HG02798 (cell line): Measurements from ENCODE around the gene LRRC43.

Experiments used
- ATAC-seq: cut with Tn5 transposase; IDR thresholded peaks from one replicate; pipeline ENCODE4 v1.9.1; 2021; ENCODE audit warnings: mild to moderate bottlenecking; ENCODE audit not compliant: unreplicated experiment, poor library complexity

The LRRC43 gene, protein sequence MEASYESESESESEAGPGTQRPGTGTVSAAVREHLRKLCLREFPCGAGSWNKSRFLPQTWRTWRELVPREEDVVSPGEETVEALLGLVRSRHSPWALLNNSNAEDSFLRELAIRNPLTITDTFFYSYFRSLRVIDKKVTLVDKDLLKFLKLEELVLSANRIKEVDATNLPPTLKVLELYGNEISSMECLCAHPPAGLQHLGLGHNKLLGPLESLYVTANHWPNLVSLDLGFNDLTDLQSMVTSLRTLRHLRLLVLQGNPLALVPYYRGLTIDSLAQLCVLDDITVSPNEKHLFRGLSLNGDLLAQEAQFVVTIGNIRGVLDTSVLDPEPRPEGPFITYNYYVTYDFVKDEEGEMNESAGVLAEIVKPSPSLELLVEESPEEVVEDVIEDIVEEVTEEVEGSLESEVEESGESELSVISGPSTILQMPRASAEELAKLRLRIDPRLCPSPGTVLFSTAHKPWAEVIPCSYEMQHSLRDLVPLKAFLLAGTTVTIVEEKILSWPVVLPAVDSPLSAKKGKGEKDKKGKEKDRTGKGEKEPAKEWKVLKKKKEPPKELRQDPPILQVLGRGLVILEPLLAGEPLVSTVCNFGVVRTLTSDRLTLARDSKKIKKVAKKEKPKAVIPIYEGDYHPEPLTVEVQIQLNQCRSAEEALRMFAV

DNA sequence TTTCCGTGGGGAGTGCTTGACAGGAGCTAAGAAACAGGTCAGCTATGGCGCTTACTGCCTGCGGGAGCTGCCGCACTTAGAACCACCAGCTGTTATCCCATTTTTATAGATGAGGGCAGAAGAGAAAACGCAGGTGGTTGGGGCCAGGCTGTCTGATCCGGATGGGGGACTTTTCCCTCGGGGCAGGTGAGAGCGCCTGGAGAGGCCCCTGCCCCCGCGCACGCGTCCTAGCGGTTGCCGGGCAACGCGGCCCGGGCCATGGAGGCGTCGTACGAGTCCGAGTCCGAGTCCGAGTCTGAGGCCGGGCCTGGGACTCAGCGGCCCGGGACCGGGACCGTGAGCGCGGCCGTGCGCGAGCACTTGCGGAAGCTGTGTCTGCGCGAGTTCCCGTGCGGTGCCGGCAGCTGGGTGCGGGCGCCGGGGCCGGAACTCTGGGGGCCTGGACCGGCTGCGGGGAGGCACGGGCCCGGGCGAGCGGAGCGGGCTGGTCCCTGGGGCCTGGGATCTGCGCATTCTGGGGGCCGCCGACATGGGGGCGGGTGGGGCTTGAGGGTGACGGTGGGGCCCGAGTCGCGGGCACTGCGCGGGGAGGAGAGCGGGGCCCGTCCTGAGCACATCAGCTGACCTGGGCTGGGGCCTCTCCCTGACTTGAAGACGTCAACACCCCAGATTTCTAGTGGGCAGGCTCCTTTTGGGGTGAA, at the start of gene LRRC43:
TSS of gene LRRC43 (plus strand) at position 237 of the 701 bp plus-strand sequence. CDS start at position 259, 22 bp downstream.
- no peak for ATAC-seq

DNA sequence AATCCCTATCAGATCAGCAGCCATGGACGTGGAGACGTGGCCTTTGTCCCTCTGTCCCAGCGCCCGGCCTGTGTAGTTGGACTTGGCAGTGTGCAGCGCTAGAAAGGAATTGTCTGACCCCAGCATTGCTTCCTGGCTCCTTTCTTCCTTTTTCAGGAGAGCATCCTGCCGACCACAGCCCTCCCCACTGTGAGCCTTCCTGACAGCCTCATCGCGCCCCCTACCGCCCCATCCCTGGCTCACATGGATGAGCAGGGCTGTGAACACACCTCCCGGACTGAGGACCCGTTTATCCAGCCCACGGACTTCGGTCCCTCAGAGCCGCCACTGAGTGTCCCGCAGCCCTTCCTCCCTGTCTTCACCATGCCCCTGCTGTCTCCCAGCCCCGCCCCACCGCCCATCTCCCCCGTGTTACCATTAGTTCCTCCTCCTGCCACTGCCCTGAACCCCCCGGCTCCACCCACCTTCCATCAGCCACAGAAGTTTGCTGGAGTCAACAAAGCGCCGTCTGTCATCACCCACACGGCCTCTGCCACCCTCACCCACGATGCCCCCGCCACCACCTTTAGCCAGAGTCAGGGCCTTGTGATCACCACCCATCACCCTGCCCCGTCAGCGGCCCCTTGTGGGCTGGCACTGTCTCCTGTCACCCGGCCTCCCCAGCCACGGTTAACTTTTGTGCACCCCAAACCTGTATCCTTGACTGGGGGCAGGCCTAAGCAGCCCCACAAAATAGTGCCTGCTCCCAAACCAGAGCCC, 49.6 kb upstream of the LRRC43 start:
- ATAC-seq, result no peak

DNA sequence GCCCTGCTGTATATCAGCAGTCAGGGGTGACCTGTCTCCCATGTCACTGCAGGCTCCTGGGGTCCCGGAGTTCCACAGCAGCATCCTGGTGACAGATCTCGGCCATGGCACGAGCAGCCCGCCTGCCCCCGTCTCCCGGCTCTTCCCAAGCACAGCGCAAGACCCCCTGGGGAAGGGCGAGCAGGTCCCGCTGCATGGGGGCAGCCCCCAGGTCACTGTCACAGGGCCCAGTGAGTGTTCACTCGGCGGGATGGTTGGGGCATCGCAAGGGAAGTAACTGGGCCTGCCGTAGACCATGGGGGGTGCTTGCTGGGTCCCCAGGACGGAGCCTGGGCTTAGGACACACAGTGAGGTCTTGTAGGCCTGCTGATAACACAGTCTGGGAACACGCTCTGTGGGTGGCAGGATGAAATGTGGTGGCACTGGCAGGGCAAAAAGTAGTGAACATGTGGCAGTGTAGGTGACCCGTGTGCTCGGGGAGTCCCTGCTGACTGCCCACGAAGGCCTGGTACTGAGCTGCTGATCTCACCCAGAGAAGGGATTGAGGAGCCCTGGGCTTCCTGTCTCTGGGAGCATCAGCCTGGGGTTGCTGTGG, 47.4 kb upstream of the LRRC43 start:
- no peak for ATAC-seq

GRCh38 chr12:122137229-122137628, 45.7 kb upstream of the LRRC43 start:
- no peak for ATAC-seq

- ATAC-seq, result no peak
These were observed 45.2 kb upstream of the LRRC43 start for GRCh38 chr12:122137681-122138080.

GRCh38 chr12:122138181-122138580, 44.7 kb upstream of the LRRC43 start:
- no peak for ATAC-seq

GRCh38 chr12:122138616-122139015, 44.3 kb upstream of the LRRC43 start:
- ATAC-seq, result no peak

GRCh38 chr12:122139266-122139665, 43.7 kb upstream of the LRRC43 start:
- no peak for ATAC-seq

DNA sequence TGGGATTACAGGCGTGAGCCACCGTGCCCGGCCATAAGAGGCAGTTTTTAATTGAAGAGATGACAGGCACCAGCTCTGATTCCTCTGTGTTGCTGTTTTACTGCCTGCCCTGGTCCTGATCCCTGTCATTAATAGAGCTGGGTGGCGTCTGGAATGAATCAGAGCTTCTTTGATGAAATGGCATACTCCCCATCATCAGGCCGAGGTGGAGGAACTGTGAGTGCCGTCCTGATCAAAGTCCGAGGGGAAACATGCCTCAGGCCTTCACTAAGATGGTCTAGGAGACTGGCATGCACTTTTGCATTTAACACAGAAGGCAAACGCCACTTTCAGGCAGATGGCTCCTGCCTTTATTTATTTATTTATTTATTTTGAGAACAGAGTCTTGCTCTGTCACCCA, 43.0 kb upstream of the LRRC43 start:
- ATAC-seq, result no peak

DNA sequence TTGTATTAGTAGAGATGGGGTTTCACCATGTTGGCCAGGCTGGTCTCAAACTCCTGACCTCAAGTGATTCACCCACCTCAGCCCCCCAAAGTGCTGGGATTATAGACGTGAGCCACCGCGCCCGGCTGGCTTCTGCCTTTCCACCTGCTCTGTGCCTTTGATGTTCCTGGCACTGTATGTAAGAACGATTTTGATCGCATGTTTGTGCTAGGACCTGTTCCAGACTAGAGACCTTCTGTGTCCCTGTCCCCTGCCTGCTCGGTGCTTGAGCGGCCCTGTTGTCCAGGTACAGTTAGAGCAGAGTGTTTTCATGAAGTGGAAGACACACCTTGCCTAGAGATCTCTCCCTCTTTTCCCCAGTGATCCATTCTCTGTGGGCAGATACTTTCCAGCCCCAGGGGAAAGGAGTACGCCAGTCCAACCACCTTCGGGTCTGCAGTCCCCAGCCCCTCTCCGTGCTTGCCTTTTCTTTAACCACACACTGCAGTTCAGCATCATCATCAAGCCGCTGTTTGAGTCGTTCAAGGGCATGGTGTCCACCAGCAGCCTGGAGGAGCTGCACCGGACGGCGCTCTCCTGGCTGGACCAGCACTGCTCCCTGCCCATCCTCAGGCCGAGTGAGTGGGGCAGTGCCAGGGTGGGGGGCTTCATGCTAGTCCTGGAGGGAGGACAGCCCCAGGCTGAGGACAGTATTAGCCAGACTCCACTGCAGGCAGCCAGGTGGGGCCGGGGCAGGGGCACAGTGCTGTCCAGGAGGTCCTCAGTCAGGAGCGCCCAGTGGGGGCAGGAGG, 42.3 kb upstream of the LRRC43 start:
- ATAC-seq, result no peak

DNA sequence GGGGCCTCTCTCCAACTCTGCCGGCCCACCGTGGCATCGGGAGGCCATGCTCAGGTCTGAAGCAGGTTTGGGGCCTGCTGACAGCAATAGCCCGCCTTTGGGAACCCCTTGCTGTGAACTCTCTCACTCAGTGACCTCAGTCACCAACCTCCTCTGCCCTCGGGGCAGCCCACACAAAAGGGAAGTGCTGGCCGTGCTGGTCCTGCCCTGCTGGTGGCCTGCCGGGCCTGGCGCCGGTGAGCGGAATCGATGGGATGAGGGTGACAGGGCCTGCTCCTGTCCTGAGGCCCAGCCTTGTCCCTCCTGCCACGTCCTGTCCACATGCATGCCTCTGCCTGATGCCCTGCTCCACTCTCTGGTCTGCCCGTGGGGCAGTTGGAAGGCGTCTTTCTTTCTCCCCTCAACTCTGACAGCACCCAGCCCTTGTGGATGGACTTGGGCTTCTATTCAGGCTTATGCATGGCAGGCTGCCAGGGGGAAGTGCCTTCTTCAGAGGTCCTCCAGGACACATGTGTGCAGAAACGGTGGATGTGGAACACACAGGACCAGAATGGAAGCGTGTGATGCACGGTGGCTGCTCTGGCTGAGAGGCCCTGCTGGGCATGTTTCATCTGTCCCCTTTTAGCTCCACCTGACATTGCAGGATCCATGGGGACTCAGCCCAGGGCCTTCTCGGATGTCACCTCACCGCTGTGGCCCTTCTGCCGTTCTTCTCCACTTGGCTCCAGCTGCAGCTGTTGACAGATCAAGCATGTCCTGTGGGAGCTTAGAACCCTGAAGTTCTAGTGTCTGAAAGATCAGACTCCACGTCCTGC, 40.8 kb upstream of the LRRC43 start:
- ATAC-seq, result no peak

- no peak for ATAC-seq
These were observed 40.1 kb upstream of the LRRC43 start for GRCh38 chr12:122142857-122143256.

GRCh38 chr12:122144885-122145284, 38.0 kb upstream of the LRRC43 start:
- ATAC-seq, result no peak

- ATAC-seq, result no peak
These were observed 37.2 kb upstream of the LRRC43 start for GRCh38 chr12:122145505-122146330.

- ATAC-seq, result no peak
These were observed 35.2 kb upstream of the LRRC43 start for GRCh38 chr12:122147514-122148290.

- no peak for ATAC-seq
These were observed 34.3 kb upstream of the LRRC43 start for GRCh38 chr12:122148657-122149056.

GRCh38 chr12:122150127-122150681, 32.7 kb upstream of the LRRC43 start:
- no peak for ATAC-seq
